Astrocyte of the spinal cord (primary cell): ENCODE data around the gene TFDP1.
"Not testable (repeated sequence)": the region's sequence is repeated elsewhere in the genome, so short reads cannot be mapped to it uniquely, and the experiment has no call there.

Experiments used
- DNase-seq: peaks from one replicate; pipeline ENCODE4 v3.0.0; 2011; ENCODE audit warnings: low read depth, low spot score
- H3K4me3 ChIP-seq: 2 replicates; pipeline ENCODE4 v1.5.1; 2011; ENCODE audit warnings: low read depth, mild to moderate bottlenecking, low read length, moderate library complexity
- CTCF ChIP-seq: IDR thresholded peaks from 2 replicates; pipeline ENCODE4 v1.5.1; 2012; ENCODE audit warnings: low read depth, mild to moderate bottlenecking, low read length, inconsistent platforms
- in situ Hi-C: cut with HindIII; loops from 2 replicates; pipeline ENCODE4 v1.10.0; 2017; ENCODE audit warnings: low sequenced_read_pairs

TFDP1 gene

GRCh38 chr13:113589251-113589960, 4.9 kb downstream of the TFDP1 start:
- in situ Hi-C loops = no loop called here
- DNase-seq = no peak
- no peak for TF ChIP-seq CTCF
- no peak overlapping the region for H3K4me3 ChIP-seq

GRCh38 chr13:113589961-113590339, 5.4 kb downstream of the TFDP1 start:
- no peak for DNase-seq
- H3K4me3 ChIP-seq = no peak overlapping the region
- in situ Hi-C loops = no loop called here
- no peak for TF ChIP-seq CTCF

- H3K4me3 ChIP-seq = no peak overlapping the region
- in situ Hi-C loops = no loop called here
- DNase-seq = no peak
- TF ChIP-seq CTCF = no peak
Measured at GRCh38 chr13:113591750-113592149, 7.2 kb downstream of the TFDP1 start.

- in situ Hi-C loops = no loop called here
- no peak for TF ChIP-seq CTCF
- H3K4me3 ChIP-seq = no peak overlapping the region
- no peak for DNase-seq
Measured at GRCh38 chr13:113592571-113592970, 8.0 kb downstream of the TFDP1 start.

GRCh38 chr13:113594066-113594821, 9.7 kb downstream of the TFDP1 start:
- H3K4me3 ChIP-seq, DNase-seq, in situ Hi-C loops: not testable (repeated sequence)

- DNase-seq = no peak
- in situ Hi-C loops = no loop called here
- no peak overlapping the region for H3K4me3 ChIP-seq
- no peak for TF ChIP-seq CTCF
Measured at GRCh38 chr13:113595131-113595530, 10.6 kb downstream of the TFDP1 start.
